ENCODE results near the gene VAT1L.

VAT1L gene

DNA sequence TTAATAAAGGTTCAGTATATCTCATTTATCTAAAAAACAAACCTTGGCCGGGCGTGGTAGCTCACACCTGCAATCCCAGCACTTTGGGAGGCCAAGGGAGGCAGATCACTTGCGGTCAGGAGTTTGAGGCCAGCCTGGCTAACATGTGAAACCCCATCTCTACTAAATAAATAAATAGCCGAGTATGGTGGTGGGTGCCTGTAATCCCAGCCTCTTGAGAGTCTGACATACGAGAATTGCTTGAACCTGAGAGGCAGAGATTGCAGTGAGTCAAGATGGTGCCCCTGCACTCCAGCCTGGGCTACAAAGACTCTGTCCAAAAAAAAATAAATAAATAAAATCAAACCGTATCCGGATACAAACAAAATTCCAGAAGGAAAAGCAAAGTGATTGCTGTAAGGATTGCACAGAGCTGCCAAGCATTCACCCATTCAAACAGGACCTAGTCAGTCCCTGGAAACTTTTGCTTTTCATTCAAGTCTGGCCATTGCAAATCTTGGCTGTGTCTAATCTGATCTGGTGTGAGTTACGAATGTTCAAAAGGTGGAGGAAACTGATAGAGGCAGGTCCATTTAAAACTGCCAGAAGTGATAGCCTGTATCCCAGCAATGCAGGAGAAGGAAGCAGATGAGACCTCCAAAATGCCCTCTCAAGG is 131.5 kb downstream of the VAT1L start:
- TF ChIP-seq, protein P1, sequence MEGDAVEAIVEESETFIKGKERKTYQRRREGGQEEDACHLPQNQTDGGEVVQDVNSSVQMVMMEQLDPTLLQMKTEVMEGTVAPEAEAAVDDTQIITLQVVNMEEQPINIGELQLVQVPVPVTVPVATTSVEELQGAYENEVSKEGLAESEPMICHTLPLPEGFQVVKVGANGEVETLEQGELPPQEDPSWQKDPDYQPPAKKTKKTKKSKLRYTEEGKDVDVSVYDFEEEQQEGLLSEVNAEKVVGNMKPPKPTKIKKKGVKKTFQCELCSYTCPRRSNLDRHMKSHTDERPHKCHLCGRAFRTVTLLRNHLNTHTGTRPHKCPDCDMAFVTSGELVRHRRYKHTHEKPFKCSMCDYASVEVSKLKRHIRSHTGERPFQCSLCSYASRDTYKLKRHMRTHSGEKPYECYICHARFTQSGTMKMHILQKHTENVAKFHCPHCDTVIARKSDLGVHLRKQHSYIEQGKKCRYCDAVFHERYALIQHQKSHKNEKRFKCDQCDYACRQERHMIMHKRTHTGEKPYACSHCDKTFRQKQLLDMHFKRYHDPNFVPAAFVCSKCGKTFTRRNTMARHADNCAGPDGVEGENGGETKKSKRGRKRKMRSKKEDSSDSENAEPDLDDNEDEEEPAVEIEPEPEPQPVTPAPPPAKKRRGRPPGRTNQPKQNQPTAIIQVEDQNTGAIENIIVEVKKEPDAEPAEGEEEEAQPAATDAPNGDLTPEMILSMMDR (IDR thresholded peaks at IDR 0.05; ENCODE audit: low read depth, low read length), result no peak
- no peak overlapping the region for H3K4me3 ChIP-seq (ENCODE audit: low read depth, low read length)

DNA sequence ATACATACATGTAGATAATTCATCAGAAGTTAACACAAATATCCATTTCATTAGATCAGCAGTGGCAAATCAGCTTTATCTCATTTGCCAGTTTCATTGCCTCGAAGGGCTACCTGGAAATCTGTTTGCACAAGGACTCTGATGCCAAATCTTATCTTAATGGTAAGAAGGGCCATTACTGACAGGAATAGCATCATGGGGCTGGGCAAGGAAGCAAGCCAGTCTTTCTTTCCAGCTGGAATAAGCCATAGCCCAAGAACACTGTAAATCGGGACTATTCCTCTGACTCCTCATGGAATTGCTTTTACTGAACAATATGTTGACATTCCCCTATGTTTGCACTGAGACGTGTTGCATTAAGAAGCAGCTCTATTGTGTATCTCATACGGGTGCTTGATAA is 132.6 kb downstream of the VAT1L start:
- no peak overlapping the region for H3K4me3 ChIP-seq (ENCODE audit: low read depth, low read length)
- TF ChIP-seq, protein P1 (IDR thresholded peaks at IDR 0.05; ENCODE audit: low read depth, low read length), result no peak

DNA sequence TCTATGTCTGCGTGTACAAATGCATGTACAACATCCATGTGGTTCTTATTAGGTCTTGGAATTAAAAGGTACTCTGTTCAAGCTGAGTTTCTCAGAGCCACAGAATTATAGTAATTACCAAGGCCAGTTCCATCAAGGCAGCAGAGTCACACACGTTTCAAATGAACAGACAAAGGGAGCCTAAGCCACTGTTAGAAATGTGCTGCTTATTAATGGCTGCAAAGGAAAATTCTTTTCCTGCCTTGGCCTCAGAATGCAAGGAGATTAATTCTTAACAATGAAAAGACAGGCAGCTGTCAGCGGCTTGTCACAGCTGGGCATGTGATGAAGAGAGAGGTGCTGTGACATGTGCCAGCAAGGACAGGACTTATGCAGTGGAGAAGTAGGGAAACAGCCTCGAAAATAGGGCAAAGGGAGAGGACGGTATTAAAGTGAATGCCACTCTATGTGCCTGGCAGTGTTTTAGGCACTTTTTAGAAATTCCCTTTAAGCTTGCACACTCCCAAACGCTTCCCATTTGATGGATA is 133.9 kb downstream of the VAT1L start:
- TF ChIP-seq, protein P1 (IDR thresholded peaks at IDR 0.05; ENCODE audit: low read depth, low read length), result no peak
- H3K4me3 ChIP-seq (ENCODE audit: low read depth, low read length), result no peak overlapping the region

DNA sequence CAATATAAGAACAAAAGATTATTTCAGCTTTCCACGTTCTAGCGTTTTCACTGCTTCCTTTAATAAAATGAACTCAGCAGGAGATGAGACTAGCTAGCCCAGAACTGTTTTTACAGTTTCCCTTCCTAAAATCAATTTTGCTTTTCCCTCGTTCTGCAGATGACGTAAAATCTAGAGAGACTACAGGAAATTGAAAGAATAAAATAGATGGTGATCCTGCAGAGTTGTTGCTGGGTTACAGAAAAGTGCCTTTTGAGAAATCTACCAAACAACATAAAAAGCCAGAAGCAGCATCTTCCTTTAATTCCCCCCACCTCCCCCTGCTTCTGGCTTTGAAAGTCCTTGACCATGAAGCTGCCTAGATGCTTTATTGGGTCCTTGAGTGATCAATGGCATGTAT is 137.2 kb downstream of the VAT1L start:
- TF ChIP-seq, protein P1 (IDR thresholded peaks at IDR 0.05; ENCODE audit: low read depth, low read length), result no peak
- H3K4me3 ChIP-seq (ENCODE audit: low read depth, low read length), result no peak overlapping the region

DNA sequence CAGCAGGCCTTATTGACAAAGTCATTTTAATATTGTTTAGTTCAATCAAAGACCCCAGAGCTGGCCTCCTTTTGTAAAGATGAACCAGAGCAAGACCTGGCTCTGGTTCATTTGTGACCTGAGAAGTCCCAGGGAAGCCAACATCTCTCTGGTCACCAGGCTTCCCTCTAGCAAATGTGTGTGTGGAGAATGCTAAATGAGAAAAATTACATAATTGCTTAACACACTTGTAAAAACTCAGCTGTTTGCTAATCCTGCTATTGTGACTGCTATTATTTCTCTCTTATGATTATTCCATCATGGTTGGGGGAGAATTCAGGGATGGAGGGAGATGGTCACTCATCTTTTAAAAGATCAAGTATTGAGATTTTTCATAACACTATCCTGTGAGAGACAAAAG is 139.7 kb downstream of the VAT1L start:
- H3K4me3 ChIP-seq (ENCODE audit: low read depth, low read length), result no peak overlapping the region
- TF ChIP-seq, protein P1 (IDR thresholded peaks at IDR 0.05; ENCODE audit: low read depth, low read length), result no peak

DNA sequence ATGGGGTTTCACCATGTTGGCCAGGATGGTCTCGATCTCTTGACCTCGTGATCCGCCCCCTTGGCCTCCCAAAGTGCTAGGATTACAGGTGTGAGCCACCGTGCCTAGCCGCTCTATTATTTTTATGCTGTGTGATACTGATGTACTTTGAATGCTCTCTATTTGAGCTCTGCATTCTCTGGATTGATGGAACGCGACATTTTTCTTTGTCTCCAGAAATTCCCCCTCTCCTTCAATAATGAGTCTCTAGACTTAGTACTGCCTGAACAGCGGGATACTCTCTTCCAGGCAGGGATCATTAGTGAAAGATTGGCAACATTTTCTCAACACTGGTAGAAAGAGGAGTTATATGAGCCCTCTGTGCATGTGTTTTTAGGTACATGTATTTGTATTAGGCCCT is 140.6 kb downstream of the VAT1L start:
- TF ChIP-seq, protein P1 (IDR thresholded peaks at IDR 0.05; ENCODE audit: low read depth, low read length), result no peak
- H3K4me3 ChIP-seq (ENCODE audit: low read depth, low read length), result no peak overlapping the region

DNA sequence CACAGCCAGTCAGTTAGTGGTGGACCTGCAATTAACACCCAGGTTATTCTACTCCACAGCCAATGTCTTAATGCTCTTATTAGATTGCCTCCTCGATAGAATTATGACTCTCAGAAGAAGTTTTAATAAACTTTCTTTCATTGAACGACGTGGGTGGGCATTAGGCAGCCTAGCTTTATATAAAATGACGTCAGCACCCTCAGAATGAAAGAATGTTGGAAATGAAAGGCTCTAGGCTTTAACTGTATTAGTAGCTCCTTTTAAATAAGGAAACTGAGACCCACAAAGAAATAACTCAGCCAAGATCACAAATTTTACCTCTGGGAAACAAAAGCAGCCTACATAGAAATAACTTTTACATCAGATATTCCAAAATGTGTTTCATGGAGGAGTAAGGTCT is 142.7 kb downstream of the VAT1L start:
- no peak overlapping the region for H3K4me3 ChIP-seq (ENCODE audit: low read depth, low read length)
- TF ChIP-seq, protein P1 (IDR thresholded peaks at IDR 0.05; ENCODE audit: low read depth, low read length), result no peak

Measured in WI38 (cell line).